HG02588 (cell line): ENCODE measurements around the gene ULK1.

ENCODE experiments used
- ATAC-seq: cut with Tn5 transposase; IDR thresholded peaks from one replicate; pipeline ENCODE4 v1.9.1; 2021; ENCODE audit warnings: mild to moderate bottlenecking, moderate library complexity; ENCODE audit not compliant: unreplicated experiment

The ULK1 gene

DNA sequence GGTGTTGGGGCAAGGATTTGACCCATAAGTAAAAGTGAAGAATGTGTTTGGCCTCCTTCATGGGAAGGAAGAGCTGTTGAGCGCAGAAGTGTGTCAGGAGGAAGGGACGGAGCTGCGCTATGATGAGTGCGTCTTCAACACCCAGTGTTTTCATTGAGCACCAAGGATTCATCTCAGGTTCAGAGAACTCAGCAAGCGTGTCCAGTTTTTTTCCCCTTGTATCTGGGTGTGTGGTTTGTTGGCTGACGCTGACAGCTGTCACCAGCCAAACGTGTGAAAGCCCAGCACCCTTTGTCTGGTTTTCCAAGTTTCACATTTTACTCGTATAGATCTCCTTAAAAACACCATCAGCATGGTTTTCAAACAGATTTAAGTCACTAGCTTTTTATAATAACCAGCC, 67.6 kb downstream of the ULK1 start:
- no peak for ATAC-seq

- no peak for ATAC-seq
Observed at GRCh38 chr12:131963381-131963780, 69.0 kb downstream of the ULK1 start.

GRCh38 chr12:131965073-131965472, 70.7 kb downstream of the ULK1 start:
- no peak for ATAC-seq

GRCh38 chr12:131971226-131971625, 76.8 kb downstream of the ULK1 start:
- ATAC-seq, result no peak
